PFSK-1 (cell line): ENCODE measurements around the gene CNTN5.

Experiments
- POLR2AphosphoS5 ChIP-seq: IDR thresholded peaks from 2 replicates; pipeline ENCODE4 v1.6.1; 2012; ENCODE audit warnings: low read depth, mild to moderate bottlenecking, control low read depth, low read length, moderate library complexity
- SIN3A ChIP-seq: IDR thresholded peaks from 2 replicates; pipeline ENCODE4 v1.6.1; 2012; ENCODE audit warnings: mild to moderate bottlenecking, low read length, moderate library complexity, borderline replicate concordance; ENCODE audit not compliant: insufficient read depth
- TAF1 ChIP-seq: IDR thresholded peaks from 2 replicates; pipeline ENCODE4 v1.6.1; 2012; ENCODE audit warnings: low read length, control low read depth, borderline replicate concordance; ENCODE audit not compliant: insufficient read depth
- TF ChIP-seq, protein P1 (sequence below), 2 experiments: IDR thresholded peaks; 2 replicates each; pipeline versions ENCODE4 v1.6.1 to v1.8.0; 2011 to 2012; ENCODE audit warnings: low read depth in 2 of 2, low read length in 2 of 2, control low read depth in 1 of 2, inconsistent platforms in 1 of 2, mild to moderate bottlenecking in 1 of 2, moderate library complexity in 1 of 2; ENCODE audit not compliant: insufficient read depth in 1 of 2

DNA sequence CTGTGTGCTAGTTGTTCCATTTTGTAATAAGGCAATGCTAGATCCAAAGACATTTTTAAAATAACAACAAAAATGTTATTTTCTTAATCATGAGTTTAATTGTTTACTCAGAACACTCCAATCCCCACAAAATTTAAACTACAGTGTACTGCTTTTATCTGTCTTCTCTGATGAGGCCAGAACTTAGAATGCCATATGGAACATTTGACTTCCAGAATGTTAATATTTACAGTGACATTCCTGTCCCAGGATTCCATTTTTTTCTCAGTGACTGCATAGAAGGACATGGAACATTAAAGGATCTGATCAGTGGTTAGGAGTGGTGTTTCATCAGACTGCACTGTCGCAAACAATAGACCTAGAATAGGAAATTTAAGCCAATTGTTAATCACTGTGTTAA is 1171.4 kb downstream of the CNTN5 start:
- TF ChIP-seq, protein P1, sequence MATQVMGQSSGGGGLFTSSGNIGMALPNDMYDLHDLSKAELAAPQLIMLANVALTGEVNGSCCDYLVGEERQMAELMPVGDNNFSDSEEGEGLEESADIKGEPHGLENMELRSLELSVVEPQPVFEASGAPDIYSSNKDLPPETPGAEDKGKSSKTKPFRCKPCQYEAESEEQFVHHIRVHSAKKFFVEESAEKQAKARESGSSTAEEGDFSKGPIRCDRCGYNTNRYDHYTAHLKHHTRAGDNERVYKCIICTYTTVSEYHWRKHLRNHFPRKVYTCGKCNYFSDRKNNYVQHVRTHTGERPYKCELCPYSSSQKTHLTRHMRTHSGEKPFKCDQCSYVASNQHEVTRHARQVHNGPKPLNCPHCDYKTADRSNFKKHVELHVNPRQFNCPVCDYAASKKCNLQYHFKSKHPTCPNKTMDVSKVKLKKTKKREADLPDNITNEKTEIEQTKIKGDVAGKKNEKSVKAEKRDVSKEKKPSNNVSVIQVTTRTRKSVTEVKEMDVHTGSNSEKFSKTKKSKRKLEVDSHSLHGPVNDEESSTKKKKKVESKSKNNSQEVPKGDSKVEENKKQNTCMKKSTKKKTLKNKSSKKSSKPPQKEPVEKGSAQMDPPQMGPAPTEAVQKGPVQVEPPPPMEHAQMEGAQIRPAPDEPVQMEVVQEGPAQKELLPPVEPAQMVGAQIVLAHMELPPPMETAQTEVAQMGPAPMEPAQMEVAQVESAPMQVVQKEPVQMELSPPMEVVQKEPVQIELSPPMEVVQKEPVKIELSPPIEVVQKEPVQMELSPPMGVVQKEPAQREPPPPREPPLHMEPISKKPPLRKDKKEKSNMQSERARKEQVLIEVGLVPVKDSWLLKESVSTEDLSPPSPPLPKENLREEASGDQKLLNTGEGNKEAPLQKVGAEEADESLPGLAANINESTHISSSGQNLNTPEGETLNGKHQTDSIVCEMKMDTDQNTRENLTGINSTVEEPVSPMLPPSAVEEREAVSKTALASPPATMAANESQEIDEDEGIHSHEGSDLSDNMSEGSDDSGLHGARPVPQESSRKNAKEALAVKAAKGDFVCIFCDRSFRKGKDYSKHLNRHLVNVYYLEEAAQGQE (IDR thresholded peaks at IDR 0.05; ENCODE audit: insufficient read depth in 1 of 2, low read depth in 2 of 2, low read length in 2 of 2) = no peak
- TF ChIP-seq SIN3A = no peak
- TF ChIP-seq TAF1 = no peak
- no peak for TF ChIP-seq POLR2AphosphoS5
